K562 (cell line): ENCODE data around the gene CAPN2. TPM values are rescaled to one million over a fixed set of nuclear protein-coding genes. Genes with fewer than 3 reads are reported as not detected.
A peak's percentile ranks its signal among the peaks of the same experiment; 100 is the strongest.

Experiments used
- ATF6 ChIP-seq: sonication (generic); formaldehyde crosslinking; IDR thresholded peaks from 2 replicates; pipeline ENCODE4 v1.4.0; 2020; ENCODE audit warnings: mild to moderate bottlenecking, missing genetic modification reagents
- ETS2 ChIP-seq: IDR thresholded peaks from 2 replicates; pipeline ENCODE4 v1.6.1; 2016; ENCODE audit warnings: borderline replicate concordance, missing genetic modification characterization, mild to moderate bottlenecking, moderate library complexity, missing compliant biosample characterization; ENCODE audit not compliant: poor library complexity, severe bottlenecking
- MLLT1 ChIP-seq, 2 experiments: fragments of 450-650 bp; IDR thresholded peaks; 2 replicates each; pipeline ENCODE4 v1.6.1; 2016
- NUFIP1 ChIP-seq: fragments of 450-650 bp; IDR thresholded peaks from 2 replicates; pipeline ENCODE4 v1.6.1; 2018; ENCODE audit not compliant: partially characterized antibody
- RCOR1 ChIP-seq, 2 experiments: IDR thresholded peaks; 2 replicates each; pipeline ENCODE4 v1.6.1; 2012; ENCODE audit warnings: low read depth in 2 of 2, low read length in 2 of 2, borderline replicate concordance in 1 of 2, improper control_type of control experiment in 1 of 2
- REST ChIP-seq, 2 experiments: fragments of 450-650 bp; formaldehyde crosslinking in 1 of 2; IDR thresholded peaks; 2 replicates each; pipeline versions ENCODE4 v1.4.0 to v1.6.1; 2014 to 2020; ENCODE audit warnings: mild to moderate bottlenecking in 2 of 2, borderline replicate concordance in 1 of 2, low read depth in 1 of 2
- ZNF282 ChIP-seq: sonication (generic); formaldehyde crosslinking; IDR thresholded peaks from 2 replicates; pipeline ENCODE4 v1.8.1; 2023; ENCODE audit warnings: missing genetic modification reagents
- ZNF592 ChIP-seq: fragments of 450-650 bp; IDR thresholded peaks from 2 replicates; pipeline ENCODE4 v1.6.1; 2017; ENCODE audit warnings: antibody characterized with exemption, mild to moderate bottlenecking
- polyA plus RNA-seq, 8 experiments: library from polyadenylated mRNA; depleted of rRNA in 4 of 8; stranded (reverse) in 5 of 8; unstranded in 3 of 8; fragments of >200 nt; fragmentation: Nextera tagmentation in 2 of 8; fragmentation: Illumina TruSeq in 1 of 8; extraction: Ambion mirVana in 2 of 8; extraction: Trizol in 1 of 8; gene quantifications; 2 replicates each; pipeline versions ENCODE4 v1.2.1 to v1.2.3, GENCODE V29; 2011 to 2014; ENCODE audit warnings: inconsistent platforms in 1 of 8, missing spikeins in 1 of 8
- total RNA-seq, 7 experiments: library from RNA; depleted of rRNA in 6 of 7; stranded (reverse); fragments of >200 nt in 6 of 7; fragmentation: Illumina TruSeq in 2 of 7; extraction: Trizol in 2 of 7; gene quantifications; 2 replicates each; pipeline versions ENCODE4 v1.2.1 to v1.2.3, GENCODE V29; 2011 to 2021; ENCODE audit warnings: low replicate concordance in 1 of 7

The CAPN2 gene
- total and polyA plus RNA-seq, 9 of the 15 experiments (the other 6 are each of a cell fraction or from before 2014, with no cell fraction given) = 24.6 to 157 (median 101) TPM

- TF ChIP-seq ZNF592 (peak; percentile 70), RCOR1 (IDR thresholded peaks at IDR 0.05; ENCODE audit: borderline replicate concordance in 1 of 2, low read depth in 2 of 2, low read length in 2 of 2) (peak in 1 of 2 experiments; percentile 29; a peak in 1 of 4 replicates), NUFIP1 (no peak), MLLT1 (IDR thresholded peaks at IDR 0.05) (peak in 1 of 2 experiments; percentile 42; a peak in 1 of 4 replicates), ZNF282 (CRISPR knock-in tag) (no peak), ATF6 (CRISPR knock-in tag) (no peak), REST (IDR thresholded peaks at IDR 0.05; ENCODE audit: borderline replicate concordance) (peak; percentile 87), REST (CRISPR knock-in tag; IDR thresholded peaks at IDR 0.05; ENCODE audit: low read depth) (no peak), ETS2 (tag) (no peak)
Observed at GRCh38 chr1:223748773-223749733, 36.7 kb downstream of the CAPN2 start (continued).
